Gastroesophageal sphincter (tissue), 3 donors: ENCODE data around the gene PPIF.

Experiments
- POLR2A ChIP-seq, 2 donors: fragments of 450-650 bp; IDR thresholded peaks; one replicate each; pipeline ENCODE4 v1.6.1; 2017; ENCODE audit warnings: antibody characterized with exemption in 2 of 2, mild to moderate bottlenecking in 2 of 2, moderate library complexity in 1 of 2
- TF ChIP-seq, protein P1 (sequence below), 4 experiments: fragments of 200-600 bp in 2 of 4; fragments of 450-650 bp in 2 of 4; sonication (generic) in 1 of 4; IDR thresholded peaks; one replicate each; pipeline ENCODE4 v1.5.1; 2017 to 2019; ENCODE audit warnings: antibody characterized with exemption in 4 of 4, mild to moderate bottlenecking in 2 of 4, moderate library complexity in 2 of 4

DNA sequence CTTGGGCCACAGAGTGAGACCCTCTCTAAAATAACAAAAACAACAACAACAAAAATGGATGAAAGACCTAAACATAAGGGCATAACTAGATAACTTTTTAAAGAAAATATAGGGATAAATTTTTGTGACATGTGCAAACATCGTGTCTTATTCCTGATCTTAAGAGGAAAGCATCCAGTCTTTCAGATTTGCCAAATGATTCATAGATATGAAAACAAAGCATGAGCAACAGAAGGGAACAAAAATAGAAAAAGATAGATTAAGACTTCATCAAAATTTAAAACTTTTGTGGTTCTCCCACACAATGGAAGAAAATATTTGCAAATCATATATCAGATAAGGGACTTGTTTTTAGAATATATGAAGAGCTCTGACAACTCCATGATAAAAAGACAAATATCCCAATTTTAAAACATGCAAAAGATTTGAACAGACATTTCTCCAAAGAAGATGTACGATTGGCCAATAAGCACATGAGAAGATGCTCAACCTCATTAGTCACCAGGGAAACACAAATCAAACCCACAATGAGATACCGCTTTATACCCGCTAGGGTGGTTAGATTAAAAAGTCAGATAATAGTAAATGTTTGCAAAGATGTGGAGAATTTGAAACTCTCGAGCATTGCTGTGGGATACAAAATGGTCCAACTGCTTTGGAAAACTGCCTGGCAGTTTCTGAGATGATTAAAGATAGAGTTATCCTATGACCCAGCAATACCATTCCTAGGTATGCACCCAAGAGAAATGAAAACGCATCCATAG, 20.3 kb downstream of the PPIF start:
- TF ChIP-seq, protein P1, sequence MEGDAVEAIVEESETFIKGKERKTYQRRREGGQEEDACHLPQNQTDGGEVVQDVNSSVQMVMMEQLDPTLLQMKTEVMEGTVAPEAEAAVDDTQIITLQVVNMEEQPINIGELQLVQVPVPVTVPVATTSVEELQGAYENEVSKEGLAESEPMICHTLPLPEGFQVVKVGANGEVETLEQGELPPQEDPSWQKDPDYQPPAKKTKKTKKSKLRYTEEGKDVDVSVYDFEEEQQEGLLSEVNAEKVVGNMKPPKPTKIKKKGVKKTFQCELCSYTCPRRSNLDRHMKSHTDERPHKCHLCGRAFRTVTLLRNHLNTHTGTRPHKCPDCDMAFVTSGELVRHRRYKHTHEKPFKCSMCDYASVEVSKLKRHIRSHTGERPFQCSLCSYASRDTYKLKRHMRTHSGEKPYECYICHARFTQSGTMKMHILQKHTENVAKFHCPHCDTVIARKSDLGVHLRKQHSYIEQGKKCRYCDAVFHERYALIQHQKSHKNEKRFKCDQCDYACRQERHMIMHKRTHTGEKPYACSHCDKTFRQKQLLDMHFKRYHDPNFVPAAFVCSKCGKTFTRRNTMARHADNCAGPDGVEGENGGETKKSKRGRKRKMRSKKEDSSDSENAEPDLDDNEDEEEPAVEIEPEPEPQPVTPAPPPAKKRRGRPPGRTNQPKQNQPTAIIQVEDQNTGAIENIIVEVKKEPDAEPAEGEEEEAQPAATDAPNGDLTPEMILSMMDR (IDR thresholded peaks at IDR 0.05), result no peak
- TF ChIP-seq POLR2A (IDR thresholded peaks at IDR 0.05), result no peak
